NOMO-1 treated with DMSO at 0.1 percent for 48 hours (cell line): ENCODE measurements around the gene PHF1.
A peak's percentile ranks its signal among the peaks of the same experiment; 100 is the strongest.

Experiments used
- DNase-seq: peaks from one replicate; lab custom pipeline; 2025; ENCODE audit not compliant: unreplicated experiment; lab: John Stamatoyannopoulos, UW

Gene PHF1

DNA sequence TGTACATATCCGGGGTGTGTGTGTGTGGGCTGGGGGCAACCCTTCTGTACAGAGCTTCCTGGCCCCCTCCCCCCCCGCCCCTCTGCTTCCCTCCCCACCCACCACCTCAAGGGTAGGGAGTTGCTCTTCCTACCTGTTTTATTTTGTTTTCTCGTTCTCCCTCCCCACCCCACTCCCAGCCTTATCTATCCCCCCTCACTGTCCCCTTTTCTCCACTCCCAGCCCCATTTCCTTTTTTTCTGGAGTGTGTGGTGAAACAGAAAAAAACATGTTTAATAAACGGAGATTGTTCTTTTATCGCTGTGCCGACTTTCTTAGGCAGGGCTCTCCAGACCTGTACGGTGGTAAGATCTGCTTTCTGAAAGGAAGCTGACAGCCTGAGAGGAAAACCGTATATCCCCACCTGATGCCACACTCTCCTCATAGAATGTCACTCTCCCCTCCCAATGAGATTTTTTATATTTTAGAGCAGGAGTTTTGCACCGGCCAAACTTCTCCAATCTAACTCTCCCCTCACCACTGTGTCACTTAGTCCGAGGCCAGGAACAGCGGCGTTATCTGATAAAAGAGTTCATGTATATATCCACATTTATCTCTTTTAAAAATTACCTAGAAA lies 42.7 kb downstream of the PHF1 start:
- no peak for DNase-seq

DNA sequence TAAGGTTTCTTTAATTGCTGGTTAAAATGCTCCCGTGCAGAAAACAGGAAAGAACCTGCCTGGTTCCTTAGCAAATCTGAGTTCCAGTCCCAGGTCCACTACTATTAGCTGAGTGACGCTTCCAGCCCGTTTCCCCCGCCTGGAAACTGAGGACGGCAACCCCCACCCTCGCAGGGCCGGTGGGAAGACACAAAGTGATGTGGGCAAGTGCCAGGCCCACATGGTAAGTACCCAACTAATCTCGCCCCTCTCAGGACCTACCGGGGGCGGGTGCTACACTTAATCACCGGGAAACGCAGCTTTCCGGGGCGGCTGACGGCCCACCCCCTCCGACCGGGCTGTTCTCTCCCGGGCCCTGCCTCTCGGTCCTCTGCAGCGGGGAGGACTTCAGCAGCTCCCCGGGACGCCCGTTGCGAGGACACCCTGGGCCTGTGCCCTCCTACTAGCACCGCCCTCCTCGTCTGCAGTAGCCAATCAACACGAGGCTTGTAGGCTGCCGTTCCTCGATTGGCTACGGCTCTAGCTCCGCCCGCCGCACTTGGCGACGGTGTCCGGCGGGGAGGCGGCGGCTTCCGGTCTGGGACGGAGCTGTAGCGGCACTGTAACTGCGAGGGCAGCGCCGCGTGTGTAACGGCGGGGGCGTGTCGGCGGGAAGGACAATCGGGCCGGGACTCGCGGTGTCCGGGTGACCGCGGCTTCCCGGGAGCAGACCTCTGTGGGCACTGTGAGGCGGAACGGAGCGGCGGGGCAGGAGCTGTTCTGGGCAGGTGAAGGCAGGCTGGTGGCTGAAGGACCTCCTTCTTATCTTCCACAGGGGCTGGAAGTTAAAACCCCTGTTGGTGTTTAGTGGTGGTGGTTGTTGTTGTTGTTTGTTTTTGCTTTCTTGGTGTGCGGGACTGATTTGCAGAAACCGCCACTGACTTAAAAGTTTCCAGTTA lies 43.5 kb downstream of the PHF1 start, which contains the start of gene ZBTB9:
TSS of gene ZBTB9 (plus strand) at position 568 of the 938 bp plus-strand sequence. CDS start 525 bp downstream, outside the sequence.
- peak; percentile 96 for DNase-seq

DNA sequence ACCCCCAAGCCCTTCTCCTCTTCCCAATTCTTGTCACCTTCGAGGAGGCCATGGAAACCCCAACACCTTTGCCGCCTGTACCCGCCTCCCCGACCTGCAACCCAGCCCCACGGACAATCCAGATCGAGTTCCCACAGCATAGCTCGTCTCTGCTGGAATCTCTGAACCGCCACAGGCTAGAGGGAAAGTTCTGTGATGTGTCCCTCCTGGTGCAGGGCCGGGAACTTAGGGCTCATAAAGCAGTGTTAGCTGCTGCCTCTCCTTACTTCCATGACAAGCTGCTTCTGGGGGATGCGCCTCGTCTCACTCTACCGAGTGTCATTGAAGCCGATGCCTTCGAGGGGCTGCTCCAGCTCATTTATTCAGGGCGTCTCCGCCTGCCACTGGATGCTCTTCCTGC lies 44.2 kb downstream of the PHF1 start:
- no peak for DNase-seq

DNA sequence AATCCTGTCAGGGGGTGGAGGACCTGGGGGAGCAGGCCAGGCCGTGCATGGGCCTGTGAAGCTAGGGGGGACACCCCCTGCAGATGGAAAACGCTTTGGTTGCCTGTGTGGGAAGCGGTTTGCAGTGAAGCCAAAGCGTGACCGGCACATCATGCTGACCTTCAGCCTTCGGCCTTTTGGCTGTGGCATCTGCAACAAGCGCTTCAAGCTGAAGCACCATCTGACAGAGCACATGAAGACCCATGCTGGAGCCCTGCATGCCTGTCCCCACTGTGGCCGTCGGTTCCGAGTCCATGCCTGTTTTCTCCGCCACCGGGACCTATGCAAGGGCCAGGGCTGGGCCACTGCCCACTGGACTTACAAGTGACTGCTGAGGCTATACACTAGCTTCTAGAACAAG lies 45.3 kb downstream of the PHF1 start:
- DNase-seq: no peak

DNA sequence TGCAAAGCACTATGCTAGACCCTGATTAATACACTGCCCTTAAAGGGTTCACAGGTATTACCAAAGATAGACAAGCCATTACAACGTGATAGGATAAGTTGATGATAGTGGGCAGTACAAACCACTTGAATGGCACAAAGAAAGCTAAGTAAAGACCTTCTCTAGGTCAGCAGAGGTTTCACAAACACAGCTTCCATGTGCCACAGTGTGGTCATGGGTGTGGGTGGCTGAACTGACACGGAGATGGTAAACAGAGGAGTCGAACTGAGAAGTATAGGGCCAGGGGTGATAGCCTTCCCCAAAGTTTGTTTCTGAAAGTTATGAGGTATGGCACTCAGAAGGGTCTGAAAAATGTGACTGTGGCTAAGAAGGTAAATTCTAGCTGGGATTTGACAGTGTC lies 47.9 kb downstream of the PHF1 start:
- no peak for DNase-seq

DNA sequence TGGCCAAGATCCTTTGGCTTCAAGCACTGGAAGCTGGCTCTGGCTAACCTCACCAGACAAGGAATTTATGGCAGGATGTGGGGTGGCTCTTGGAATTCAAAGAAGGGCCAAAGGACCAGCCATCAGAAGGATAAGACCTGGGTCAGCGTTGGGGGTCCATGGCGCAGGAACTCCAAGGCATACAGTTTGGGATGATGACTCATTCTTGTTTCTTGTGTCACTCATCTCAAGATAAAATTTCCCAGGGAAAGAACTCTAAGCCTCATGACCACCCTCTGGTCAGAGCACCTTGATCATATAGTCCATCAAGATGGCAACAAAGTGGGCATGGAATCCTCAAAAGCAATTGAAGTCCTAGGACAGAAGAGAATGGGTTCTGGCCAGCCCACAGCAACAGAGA lies 48.4 kb downstream of the PHF1 start:
- DNase-seq: no peak
